Endothelial cell of umbilical vein (primary cell): ENCODE measurements around the gene KCNC4. TPM values are rescaled to one million over a fixed set of nuclear protein-coding genes. Genes with fewer than 3 reads are reported as not detected.

Source experiments
- BruUV-seq: library from RNA; stranded (reverse); fragments of 400-500 nt; replicated peaks from 2 replicates; lab custom pipeline; 2021; lab: Mats Ljungman, UMichigan
- CTCF ChIA-PET: fragments of 300-600, 350-600 bp; sonication (Branson Sonifier 250); formaldehyde crosslinking; loops from one replicate; lab custom pipeline; 2021; ENCODE audit warnings: antibody characterized with exemption, inconsistent platforms; lab: Charles Lee
- POLR2A ChIA-PET: fragments of 300-600, 350-600 bp; sonication (Branson Sonifier 250); formaldehyde crosslinking; loops from one replicate; lab custom pipeline; 2021; ENCODE audit warnings: antibody characterized with exemption, inconsistent platforms; lab: Charles Lee
- DNase-seq: peaks from one replicate; pipeline ENCODE4 v3.0.0-alpha.2; 2011; ENCODE audit warnings: low read depth, low spot score
- FAIRE-seq: peaks from 2 replicates; lab custom pipeline; 2011; peaks lifted over from hg19 to GRCh38; lab: Jason Lieb, UNC
- H2AFZ ChIP-seq: 2 replicates; pipeline ENCODE4 v1.6.0; 2012; ENCODE audit warnings: low read depth, low read length, control low read depth, inconsistent platforms
- H3K27ac ChIP-seq: 2 replicates; pipeline ENCODE4 v1.5.1; 2011; ENCODE audit warnings: low read depth, mild to moderate bottlenecking, control low read depth, low read length, moderate library complexity; ENCODE audit not compliant: insufficient read depth
- H3K27me3 ChIP-seq, 2 experiments: 2 replicates each; pipeline versions ENCODE4 v1.6.0 to v1.6.1; 2011; ENCODE audit warnings: low read length in 2 of 2, mixed read lengths in 1 of 2; ENCODE audit not compliant: control insufficient read depth in 2 of 2, insufficient read depth in 2 of 2
- H3K36me3 ChIP-seq, 2 experiments: 2 replicates in 1 of 2; 3 replicates in 1 of 2; pipeline ENCODE4 v1.5.1; 2011; ENCODE audit warnings: low read length in 2 of 2, mild to moderate bottlenecking in 1 of 2, moderate library complexity in 1 of 2; ENCODE audit not compliant: control insufficient read depth in 2 of 2, insufficient read depth in 2 of 2; ENCODE audit errors: extremely low read depth in 1 of 2
- H3K4me1 ChIP-seq: 3 replicates; pipeline ENCODE4 v1.5.1; 2011; ENCODE audit warnings: mild to moderate bottlenecking, low read length; ENCODE audit not compliant: control insufficient read depth, insufficient read depth; ENCODE audit errors: extremely low read depth
- H3K4me2 ChIP-seq: 2 replicates; pipeline ENCODE4 v1.6.1; 2011; ENCODE audit warnings: low read length, control low read depth, mixed read lengths; ENCODE audit not compliant: insufficient read depth
- H3K4me3 ChIP-seq, 3 experiments: fragments of 200-600 bp in 1 of 3; sonication (generic), shearing (Covaris generic) in 1 of 3; replicated peaks in 1 of 3; 2 replicates each; pipeline ENCODE4 v1.5.1; 2011 to 2016; ENCODE audit warnings: control low read depth in 3 of 3, low read length in 3 of 3, mild to moderate bottlenecking in 2 of 3, inconsistent platforms in 1 of 3, low read depth in 1 of 3, moderate library complexity in 1 of 3; ENCODE audit not compliant: insufficient read depth in 1 of 3
- H3K79me2 ChIP-seq: 2 replicates; pipeline ENCODE4 v1.6.0; 2012; ENCODE audit warnings: low read length, inconsistent platforms; ENCODE audit not compliant: control insufficient read depth, insufficient read depth
- H3K9ac ChIP-seq: replicated peaks from 2 replicates; pipeline ENCODE3; 2011; ENCODE audit warnings: low read length, control low read depth; ENCODE audit not compliant: insufficient read depth; ENCODE audit errors: extremely low read depth
- H3K9me1 ChIP-seq: replicated peaks from 3 replicates; pipeline ENCODE4 v1.6.0; 2011; ENCODE audit warnings: mild to moderate bottlenecking, low read length; ENCODE audit not compliant: control insufficient read depth, insufficient read depth; ENCODE audit errors: extremely low read depth
- H3K9me3 ChIP-seq: replicated peaks from 2 replicates; pipeline ENCODE4 v1.5.1; 2012; ENCODE audit warnings: low read length, inconsistent platforms; ENCODE audit not compliant: control insufficient read depth, insufficient read depth
- H4K20me1 ChIP-seq: replicated peaks from 2 replicates; pipeline ENCODE3; 2011; ENCODE audit warnings: mild to moderate bottlenecking, low read length; ENCODE audit not compliant: control insufficient read depth, insufficient read depth; ENCODE audit errors: extremely low read depth
- CTCF ChIP-seq, 2 donors: IDR thresholded peaks; 1 replicate in 1 of 2; 2 replicates in 1 of 2; pipeline ENCODE4 v1.5.1; 2011; ENCODE audit warnings: low read length in 2 of 2, mild to moderate bottlenecking in 2 of 2, moderate library complexity in 2 of 2, control low read depth in 1 of 2, inconsistent platforms in 1 of 2, low read depth in 1 of 2; ENCODE audit not compliant: insufficient read depth in 1 of 2; ENCODE audit errors: extremely low read depth in 1 of 2
- EZH2 ChIP-seq: IDR thresholded peaks from 2 replicates; pipeline ENCODE4 v1.6.1; 2012; ENCODE audit warnings: borderline replicate concordance, low read depth, mild to moderate bottlenecking, moderate library complexity, low read length, inconsistent platforms; ENCODE audit not compliant: severe bottlenecking
- FOS ChIP-seq: IDR thresholded peaks from 2 replicates; pipeline ENCODE4 v1.6.1; 2011; ENCODE audit warnings: mild to moderate bottlenecking, low read length, moderate library complexity, borderline replicate concordance; ENCODE audit not compliant: insufficient read depth
- GATA2 ChIP-seq: IDR thresholded peaks from 2 replicates; pipeline ENCODE4 v1.7.0; 2011; ENCODE audit warnings: low read depth, mild to moderate bottlenecking, moderate library complexity, mixed read lengths, low read length; ENCODE audit not compliant: insufficient read length, insufficient read depth
- JUN ChIP-seq: IDR thresholded peaks from 2 replicates; pipeline ENCODE4 v1.6.1; 2011; ENCODE audit warnings: borderline replicate concordance, low read depth; ENCODE audit not compliant: insufficient read length, insufficient read depth
- MAX ChIP-seq: IDR thresholded peaks from 2 replicates; pipeline ENCODE4 v1.6.1; 2011; ENCODE audit not compliant: insufficient read depth, insufficient read length
- MYC ChIP-seq: IDR thresholded peaks from one replicate; pipeline ENCODE4 v1.6.1; 2011; ENCODE audit warnings: mild to moderate bottlenecking, low read depth, low read length
- POLR2A ChIP-seq: IDR thresholded peaks from 2 replicates; pipeline ENCODE4 v1.6.1; 2012; ENCODE audit warnings: low read depth, mild to moderate bottlenecking, control low read depth, low read length
- POLR2AphosphoS5 ChIP-seq: IDR thresholded peaks from 2 replicates; pipeline ENCODE4 v1.6.1; 2012; ENCODE audit warnings: low read depth, mild to moderate bottlenecking, control low read depth, low read length, moderate library complexity; ENCODE audit not compliant: insufficient read depth
- dilution Hi-C: fragments of 300-500 bp; cut with MboI; formaldehyde crosslinking; loops from one replicate; pipeline ENCODE4 v1.15.0; 2019; ENCODE audit warnings: low sequenced_read_pairs; ENCODE audit not compliant: extremely low pct_ligation_motif_present
- intact Hi-C: fragments of 100-400 bp; cut with micrococcal nuclease; formaldehyde crosslinking; loops from one replicate; pipeline ENCODE4 v1.10.0; 2022
- polyA plus RNA-seq, 4 experiments: library from polyadenylated mRNA; depleted of rRNA in 3 of 4; stranded (reverse) in 3 of 4; unstranded in 1 of 4; fragments of >200 nt; gene quantifications; 2 replicates each; pipeline versions ENCODE4 v1.2.1 to v1.2.3, GENCODE V29; 2011 to 2012; ENCODE audit warnings: missing spikeins in 1 of 4
- total RNA-seq: library from RNA; stranded (reverse); gene quantifications from 2 replicates; pipeline ENCODE4 v1.2.3, GENCODE V29; 2021

KCNC4 gene
- total and polyA plus RNA-seq, 2 donors (not counting 3 experiments of a cell fraction or from before 2014, with no cell fraction given): 6.7 to 22.5 TPM

- POLR2A ChIA-PET: no interaction called here
- Histone ChIP-seq H3K4me3 (no peak overlapping the region), H4K20me1 (no peaks in the 10 kb centered on the region), H3K79me2 (no peaks in the 10 kb centered on the region), H3K4me1 (no peaks in the 10 kb centered on the region), H3K27ac (no peak overlapping the region), H3K36me3 (peaks cover 0 to 5% of the 10 kb centered on the region in 2 experiments), H3K9me3 (no peaks in the 10 kb centered on the region), H3K4me2 (no peak overlapping the region), H2AFZ (no peak overlapping the region), H3K27me3 (no peaks in the 10 kb centered on the region), H3K9ac (no peak overlapping the region), H3K9me1 (no peaks in the 10 kb centered on the region)
- CTCF ChIA-PET: interaction anchor here (3.7 kb wide), 1 partner anchor 12 kb away, joined by 23 read pairs; the partner anchor contains the start of gene KCNC4
- no peak for TF ChIP-seq MYC
- no peak for TF ChIP-seq POLR2AphosphoS5
- TF ChIP-seq MAX: no peak
- no peak for TF ChIP-seq FOS
- TF ChIP-seq JUN: no peak
- DNase-seq (no peak), FAIRE-seq (no peak)
- intact Hi-C loops: no loop called here
- dilution Hi-C loops: no loop called here
- BruUV-seq: no TSS peak
Measured at GRCh38 chr1:110221119-110221518, 11.0 kb downstream of the KCNC4 start.

- no peaks in the 10 kb centered on the region for H4K20me1 ChIP-seq
- H3K79me2 ChIP-seq: no peaks in the 10 kb centered on the region
- intact Hi-C loops: no loop called here
- no peak for DNase-seq
- H2AFZ ChIP-seq: no peak overlapping the region
- H3K27ac ChIP-seq: no peak overlapping the region
- no peaks in the 10 kb centered on the region for H3K9me1 ChIP-seq
- H3K27me3 ChIP-seq: no peaks in the 10 kb centered on the region
- H3K4me1 ChIP-seq: no peaks in the 10 kb centered on the region
- peaks cover 0 to 11% of the 10 kb centered on the region in 2 experiments for H3K36me3 ChIP-seq
- no TSS peak for BruUV-seq
- H3K9ac ChIP-seq: no peak overlapping the region
- ChIA-PET CTCF (no interaction called here), POLR2A (no interaction called here)
- no peak overlapping the region for H3K4me3 ChIP-seq
- dilution Hi-C loops: no loop called here
- no peak for FAIRE-seq
- no peak overlapping the region for H3K4me2 ChIP-seq
- no peaks in the 10 kb centered on the region for H3K9me3 ChIP-seq
- TF ChIP-seq POLR2AphosphoS5 (no peak), MYC (no peak), FOS (no peak), CTCF (IDR thresholded peaks at IDR 0.05; ENCODE audit: extremely low read depth in 1 of 2, insufficient read depth in 1 of 2, low read depth in 1 of 2, low read length in 2 of 2) (no peak), EZH2 (no peak), JUN (no peak), GATA2 (no peak), POLR2A (no peak), MAX (no peak)
Measured at GRCh38 chr1:110223127-110223526, 13.0 kb downstream of the KCNC4 start.
